HepG2 (cell line): ENCODE measurements around the gene ERBB3. TPM values are rescaled to one million over a fixed set of nuclear protein-coding genes. Genes with fewer than 3 reads are reported as not detected.

Experiments
- AFF4 ChIP-seq: sonication (generic); formaldehyde crosslinking; IDR thresholded peaks from 2 replicates; pipeline ENCODE4 v1.4.0; 2020; ENCODE audit warnings: missing genetic modification reagents
- MAFF ChIP-seq: IDR thresholded peaks from 2 replicates; pipeline ENCODE4 v1.6.1; 2011; ENCODE audit warnings: low read depth, low read length, improper control_type of control experiment
- ZNF782 ChIP-seq: sonication (generic); formaldehyde crosslinking; IDR thresholded peaks from 2 replicates; pipeline ENCODE4 v1.4.0; 2020; ENCODE audit warnings: missing genetic modification reagents, mild to moderate bottlenecking, borderline replicate concordance
- ZSCAN9 ChIP-seq: IDR thresholded peaks from 2 replicates; pipeline ENCODE4 v1.6.1; 2016; ENCODE audit warnings: borderline replicate concordance
- polyA plus RNA-seq, 8 experiments: library from polyadenylated mRNA; depleted of rRNA in 3 of 8; stranded (reverse) in 7 of 8; unstranded in 1 of 8; fragments of >200 nt; fragmentation: Illumina TruSeq in 4 of 8; extraction: Trizol in 4 of 8; gene quantifications; 2 replicates each; pipeline versions ENCODE4 v1.2.1 to v1.2.3, GENCODE V29; 2011 to 2016; ENCODE audit warnings: low read depth in 4 of 8, missing spikeins in 1 of 8, mixed read lengths in 1 of 8; ENCODE audit not compliant: insufficient read depth in 1 of 8
- total RNA-seq, 5 experiments: library from RNA; depleted of rRNA; stranded (reverse); fragments of >200 nt; fragmentation: Illumina TruSeq; extraction: Trizol; gene quantifications; 2 replicates each; pipeline ENCODE4 v1.2.3, GENCODE V29; 2016; ENCODE audit warnings: low read depth in 1 of 5
- TF ChIP-seq, protein P1 (sequence below): fragments of 450-650 bp; IDR thresholded peaks from 2 replicates; pipeline ENCODE4 v1.6.1; 2017; ENCODE audit warnings: mild to moderate bottlenecking
- TF ChIP-seq, protein P2 (sequence below): sonication (generic); formaldehyde crosslinking; IDR thresholded peaks from 2 replicates; pipeline ENCODE4 v1.4.0; 2020; ENCODE audit warnings: missing genetic modification reagents, borderline replicate concordance
- TF ChIP-seq, protein P3 (sequence below): sonication (generic); formaldehyde crosslinking; IDR thresholded peaks from 2 replicates; pipeline ENCODE4 v1.4.0; 2020; ENCODE audit warnings: missing genetic modification reagents

Gene ERBB3
- total and polyA plus RNA-seq, 2 of the 13 experiments (the other 11 are each of a cell fraction or from before 2014, with no cell fraction given), result 93.6 to 358 TPM

- TF ChIP-seq, protein P1, sequence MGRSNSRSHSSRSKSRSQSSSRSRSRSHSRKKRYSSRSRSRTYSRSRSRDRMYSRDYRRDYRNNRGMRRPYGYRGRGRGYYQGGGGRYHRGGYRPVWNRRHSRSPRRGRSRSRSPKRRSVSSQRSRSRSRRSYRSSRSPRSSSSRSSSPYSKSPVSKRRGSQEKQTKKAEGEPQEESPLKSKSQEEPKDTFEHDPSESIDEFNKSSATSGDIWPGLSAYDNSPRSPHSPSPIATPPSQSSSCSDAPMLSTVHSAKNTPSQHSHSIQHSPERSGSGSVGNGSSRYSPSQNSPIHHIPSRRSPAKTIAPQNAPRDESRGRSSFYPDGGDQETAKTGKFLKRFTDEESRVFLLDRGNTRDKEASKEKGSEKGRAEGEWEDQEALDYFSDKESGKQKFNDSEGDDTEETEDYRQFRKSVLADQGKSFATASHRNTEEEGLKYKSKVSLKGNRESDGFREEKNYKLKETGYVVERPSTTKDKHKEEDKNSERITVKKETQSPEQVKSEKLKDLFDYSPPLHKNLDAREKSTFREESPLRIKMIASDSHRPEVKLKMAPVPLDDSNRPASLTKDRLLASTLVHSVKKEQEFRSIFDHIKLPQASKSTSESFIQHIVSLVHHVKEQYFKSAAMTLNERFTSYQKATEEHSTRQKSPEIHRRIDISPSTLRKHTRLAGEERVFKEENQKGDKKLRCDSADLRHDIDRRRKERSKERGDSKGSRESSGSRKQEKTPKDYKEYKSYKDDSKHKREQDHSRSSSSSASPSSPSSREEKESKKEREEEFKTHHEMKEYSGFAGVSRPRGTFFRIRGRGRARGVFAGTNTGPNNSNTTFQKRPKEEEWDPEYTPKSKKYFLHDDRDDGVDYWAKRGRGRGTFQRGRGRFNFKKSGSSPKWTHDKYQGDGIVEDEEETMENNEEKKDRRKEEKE, result no peak
- TF ChIP-seq, protein P2, sequence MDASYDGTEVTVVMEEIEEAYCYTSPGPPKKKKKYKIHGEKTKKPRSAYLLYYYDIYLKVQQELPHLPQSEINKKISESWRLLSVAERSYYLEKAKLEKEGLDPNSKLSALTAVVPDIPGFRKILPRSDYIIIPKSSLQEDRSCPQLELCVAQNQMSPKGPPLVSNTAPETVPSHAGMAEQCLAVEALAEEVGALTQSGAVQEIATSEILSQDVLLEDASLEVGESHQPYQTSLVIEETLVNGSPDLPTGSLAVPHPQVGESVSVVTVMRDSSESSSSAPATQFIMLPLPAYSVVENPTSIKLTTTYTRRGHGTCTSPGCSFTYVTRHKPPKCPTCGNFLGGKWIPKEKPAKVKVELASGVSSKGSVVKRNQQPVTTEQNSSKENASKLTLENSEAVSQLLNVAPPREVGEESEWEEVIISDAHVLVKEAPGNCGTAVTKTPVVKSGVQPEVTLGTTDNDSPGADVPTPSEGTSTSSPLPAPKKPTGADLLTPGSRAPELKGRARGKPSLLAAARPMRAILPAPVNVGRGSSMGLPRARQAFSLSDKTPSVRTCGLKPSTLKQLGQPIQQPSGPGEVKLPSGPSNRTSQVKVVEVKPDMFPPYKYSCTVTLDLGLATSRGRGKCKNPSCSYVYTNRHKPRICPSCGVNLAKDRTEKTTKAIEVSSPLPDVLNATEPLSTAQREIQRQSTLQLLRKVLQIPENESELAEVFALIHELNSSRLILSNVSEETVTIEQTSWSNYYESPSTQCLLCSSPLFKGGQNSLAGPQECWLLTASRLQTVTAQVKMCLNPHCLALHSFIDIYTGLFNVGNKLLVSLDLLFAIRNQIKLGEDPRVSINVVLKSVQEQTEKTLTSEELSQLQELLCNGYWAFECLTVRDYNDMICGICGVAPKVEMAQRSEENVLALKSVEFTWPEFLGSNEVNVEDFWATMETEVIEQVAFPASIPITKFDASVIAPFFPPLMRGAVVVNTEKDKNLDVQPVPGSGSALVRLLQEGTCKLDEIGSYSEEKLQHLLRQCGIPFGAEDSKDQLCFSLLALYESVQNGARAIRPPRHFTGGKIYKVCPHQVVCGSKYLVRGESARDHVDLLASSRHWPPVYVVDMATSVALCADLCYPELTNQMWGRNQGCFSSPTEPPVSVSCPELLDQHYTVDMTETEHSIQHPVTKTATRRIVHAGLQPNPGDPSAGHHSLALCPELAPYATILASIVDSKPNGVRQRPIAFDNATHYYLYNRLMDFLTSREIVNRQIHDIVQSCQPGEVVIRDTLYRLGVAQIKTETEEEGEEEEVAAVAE (CRISPR knock-in tag), result peak; percentile 84; the same call in 1 of the 2 replicates
- TF ChIP-seq, protein P3, sequence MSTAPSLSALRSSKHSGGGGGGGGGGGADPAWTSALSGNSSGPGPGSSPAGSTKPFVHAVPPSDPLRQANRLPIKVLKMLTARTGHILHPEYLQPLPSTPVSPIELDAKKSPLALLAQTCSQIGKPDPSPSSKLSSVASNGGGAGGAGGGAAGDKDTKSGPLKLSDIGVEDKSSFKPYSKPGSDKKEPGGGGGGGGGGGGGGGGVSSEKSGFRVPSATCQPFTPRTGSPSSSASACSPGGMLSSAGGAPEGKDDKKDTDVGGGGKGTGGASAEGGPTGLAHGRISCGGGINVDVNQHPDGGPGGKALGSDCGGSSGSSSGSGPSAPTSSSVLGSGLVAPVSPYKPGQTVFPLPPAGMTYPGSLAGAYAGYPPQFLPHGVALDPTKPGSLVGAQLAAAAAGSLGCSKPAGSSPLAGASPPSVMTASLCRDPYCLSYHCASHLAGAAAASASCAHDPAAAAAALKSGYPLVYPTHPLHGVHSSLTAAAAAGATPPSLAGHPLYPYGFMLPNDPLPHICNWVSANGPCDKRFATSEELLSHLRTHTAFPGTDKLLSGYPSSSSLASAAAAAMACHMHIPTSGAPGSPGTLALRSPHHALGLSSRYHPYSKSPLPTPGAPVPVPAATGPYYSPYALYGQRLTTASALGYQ (CRISPR knock-in tag), result peak; percentile 92
- TF ChIP-seq MAFF, result peak; percentile 46; the same call in 1 of the 2 replicates
- peak; percentile 96; the same call in 1 of the 2 replicates for TF ChIP-seq ZSCAN9 (CRISPR knock-in tag)
- peak; percentile 64; the same call in 1 of the 2 replicates for TF ChIP-seq AFF4 (CRISPR knock-in tag)
- TF ChIP-seq ZNF782, result peak; percentile 83; the same call in 1 of the 2 replicates
These were observed 1.7 kb downstream of the ERBB3 start (continued) for GRCh38 chr12:56081393-56082347.
